Motor neuron (in vitro differentiated cells): ENCODE results near the gene ESD. TPM values are rescaled to one million over a fixed set of nuclear protein-coding genes. Genes with fewer than 3 reads are reported as not detected.
A peak's percentile ranks its signal among the peaks of the same experiment; 100 is the strongest.

ENCODE experiments used
- ATAC-seq, 8 experiments: fragments of 200-7000 bp; cut with Tn5 transposase; replicated peaks in 6 of 8; 2 replicates each; pipeline ENCODE4 v1.8.0; 2021; ENCODE audit warnings: mild to moderate bottlenecking in 8 of 8, moderate library complexity in 8 of 8
- H3K27ac ChIP-seq, 2 donors: fragments of 250-450 bp; sonication (Bioruptor Pico); 2 replicates each; pipeline ENCODE4 v1.9.0; 2021; ENCODE audit warnings: antibody characterized with exemption in 2 of 2, mild to moderate bottlenecking in 2 of 2, moderate library complexity in 1 of 2
- H3K4me1 ChIP-seq, 2 donors: fragments of 250-450 bp; sonication (Bioruptor Pico); replicated peaks in 1 of 2; 2 replicates each; pipeline ENCODE4 v1.6.1; 2021; ENCODE audit warnings: antibody characterized with exemption in 2 of 2, mild to moderate bottlenecking in 2 of 2, moderate library complexity in 1 of 2
- H3K4me3 ChIP-seq, 5 donors: fragments of 250-450 bp; sonication (Bioruptor Pico); 2 replicates each; pipeline ENCODE4 v1.9.0; 2021; ENCODE audit warnings: antibody characterized with exemption in 5 of 5, mild to moderate bottlenecking in 5 of 5, moderate library complexity in 4 of 5
- WGBS, 10 experiments: fragments of 450-650 bp; shearing (Covaris generic); methylation state at CpG; one replicate each; pipeline ENCODE4 v1.0.0; 2022; 5-methylcytosine and 5-hydroxymethylcytosine counted together
- in situ Hi-C, 9 experiments: fragments of 400-800 bp; cut with MboI; loops; one replicate each; pipeline ENCODE4 v1.15.0; 2021; ENCODE audit warnings: low sequenced_read_pairs in 9 of 9, low pct_unique_long_range_greater_than_20kb in 2 of 9; ENCODE audit not compliant: unreplicated experiment in 9 of 9
- total RNA-seq, 8 experiments: library from RNA; unstranded; fragments of 300-600 nt; gene quantifications; 2 replicates each; pipeline versions ENCODE4 v1.2.3 to v1.2.4, GENCODE V29; 2022

The ESD gene
- 100 to 1,000 TPM in 6 of 8 experiments, 10 to 100 TPM in 2; 62.8 to 178 (median 147) TPM for total RNA-seq

GRCh38 chr13:46796515-46797474 is at the start of gene ESD:
TSS of gene ESD (minus strand) at chr13:46797161. CDS start at chr13:46791413, 5,748 bp downstream.
- H3K4me3 ChIP-seq: peak within 1 kb of the TSS; percentile 54 to 83 (median 62)
- peak; percentile 82 to 93 (median 90) for ATAC-seq
- peaks cover 14 to 17% of the 10 kb centered on the region in 2 donors for H3K4me1 ChIP-seq
- H3K27ac ChIP-seq: peak within 1 kb of the TSS; percentile 91 to 95
- in situ Hi-C loops: no loop called here
- 0 to 20% (median 1%) methylated on average over 1 to 29 of the region's 77 CpGs; no CpG with 5 or more reads in 1 of the 10 experiments for WGBS, 10 experiments

- H3K27ac ChIP-seq: no peak overlapping the region
- H3K4me1 ChIP-seq: no peaks in the 10 kb centered on the region
- no peak for ATAC-seq
- in situ Hi-C loops: loop anchor here in 2 of 9 experiments (25.0 kb wide), 2 partner anchors 916 to 1916 kb away; no protein-coding TSS in a partner anchor
- H3K4me3 ChIP-seq: no peak overlapping the region
- 0 to 92% (median 73%) methylated on average over 1 to 2 of the region's 2 CpGs; no CpG with 5 or more reads in 2 of the 10 experiments for WGBS, 10 experiments
Observed at GRCh38 chr13:46846726-46847125, 49.8 kb upstream of the ESD start.

- ATAC-seq: peak in 1 of 8 experiments; percentile 49
- WGBS, 10 experiments: 43 to 100% (median 86%) methylated on average over 1 to 2 of the region's 2 CpGs; no CpG with 5 or more reads in 2 of the 10 experiments
Observed at GRCh38 chr13:46845146-46845545, 48.2 kb upstream of the ESD start.

GRCh38 chr13:46844431-46844830 is 47.5 kb upstream of the ESD start:
- in situ Hi-C loops: loop anchor here in 2 of 9 experiments (25.0 kb wide), 2 partner anchors 918 to 1918 kb away; no protein-coding TSS in a partner anchor
- no peak for ATAC-seq
- H3K4me1 ChIP-seq: peaks cover under 1 to 1% of the 10 kb centered on the region in 2 donors
- H3K4me3 ChIP-seq: no peak overlapping the region
- H3K27ac ChIP-seq: no peak overlapping the region
- 50 to 92% (median 73%) methylated on average over 1 to 4 of the region's 4 CpGs for WGBS, 10 experiments

More at GRCh38 chr13:46845146-46845545, 48.2 kb upstream of the ESD start:
- no peak overlapping the region for H3K4me3 ChIP-seq
- no peaks in the 10 kb centered on the region for H3K4me1 ChIP-seq
- in situ Hi-C loops: loop anchor here in 2 of 9 experiments (25.0 kb wide), 2 partner anchors 917 to 1917 kb away; no protein-coding TSS in a partner anchor
- no peak overlapping the region for H3K27ac ChIP-seq

GRCh38 chr13:46839399-46839798 is 42.4 kb upstream of the ESD start:
- in situ Hi-C loops: loop anchor here in 3 of 9 experiments (10.0 to 25.0 kb wide), 3 partner anchors 923 to 1923 kb away; no protein-coding TSS in a partner anchor

GRCh38 chr13:46834657-46835056 is 37.7 kb upstream of the ESD start:
- 56 to 100% (median 87%) methylated on average over 1 to 6 of the region's 6 CpGs for WGBS, 10 experiments
- ATAC-seq: peak in 1 of 8 experiments; percentile 17
- H3K27ac ChIP-seq: no peak overlapping the region

More at GRCh38 chr13:46839399-46839798, 42.4 kb upstream of the ESD start:
- no peak overlapping the region for H3K4me3 ChIP-seq
- no peak for ATAC-seq
- 15 to 80% (median 50%) methylated on average over 1 of the region's 1 CpG; no CpG with 5 or more reads in 5 of the 10 experiments for WGBS, 10 experiments
- H3K27ac ChIP-seq: no peak overlapping the region
- H3K4me1 ChIP-seq: peaks cover 5 to 7% of the 10 kb centered on the region in 2 donors

GRCh38 chr13:46831588-46832194 is 34.7 kb upstream of the ESD start:
- H3K4me3 ChIP-seq: no peak overlapping the region
- H3K4me1 ChIP-seq: no peaks in the 10 kb centered on the region
- 0 to 17% (median 9%) methylated on average over 2 to 5 of the region's 5 CpGs for WGBS, 10 experiments
- peak in 3 of 8 experiments; percentile 51 to 75 (median 57) for ATAC-seq
- no peak overlapping the region for H3K27ac ChIP-seq
- in situ Hi-C loops: loop anchor here in 3 of 9 experiments (10.0 to 25.0 kb wide), 3 partner anchors 931 to 1931 kb away; no protein-coding TSS in a partner anchor

More at GRCh38 chr13:46834657-46835056, 37.7 kb upstream of the ESD start:
- in situ Hi-C loops: loop anchor here in 3 of 9 experiments (10.0 to 25.0 kb wide), 3 partner anchors 928 to 1928 kb away; no protein-coding TSS in a partner anchor
- H3K4me3 ChIP-seq: no peak overlapping the region
- H3K4me1 ChIP-seq: peaks cover 5 to 7% of the 10 kb centered on the region in 2 donors

GRCh38 chr13:46830405-46831005 is 33.5 kb upstream of the ESD start:
- no peaks in the 10 kb centered on the region for H3K4me1 ChIP-seq
- no peak for ATAC-seq
- no peak overlapping the region for H3K4me3 ChIP-seq
- no peak overlapping the region for H3K27ac ChIP-seq
- in situ Hi-C loops: loop anchor here in 3 of 9 experiments (10.0 to 25.0 kb wide), 3 partner anchors 932 to 1932 kb away; no protein-coding TSS in a partner anchor

- no peaks in the 10 kb centered on the region for H3K4me1 ChIP-seq
- in situ Hi-C loops: no loop called here
- 70 to 100% (median 88%) methylated on average over 1 to 2 of the region's 2 CpGs; no CpG with 5 or more reads in 3 of the 10 experiments for WGBS, 10 experiments
- no peak overlapping the region for H3K4me3 ChIP-seq
- H3K27ac ChIP-seq: no peak overlapping the region
- ATAC-seq: no peak
Observed at GRCh38 chr13:46822551-46822950, 25.6 kb upstream of the ESD start.

- ATAC-seq: no peak
- Histone ChIP-seq H3K4me3 (no peak overlapping the region), H3K4me1 (no peaks in the 10 kb centered on the region), H3K27ac (no peak overlapping the region)
- in situ Hi-C loops: no loop called here
- WGBS, 10 experiments: 76 to 100% (median 85%) methylated on average over 1 to 4 of the region's 13 CpGs; no CpG with 5 or more reads in 4 of the 10 experiments
Observed at GRCh38 chr13:46817838-46818476, 21.0 kb upstream of the ESD start.

GRCh38 chr13:46817095-46817494 is 20.1 kb upstream of the ESD start:
- no peak overlapping the region for H3K4me3 ChIP-seq
- 55 to 100% (median 83%) methylated on average over 1 of the region's 1 CpG; no CpG with 5 or more reads in 2 of the 10 experiments for WGBS, 10 experiments
- H3K27ac ChIP-seq: no peak overlapping the region
- ATAC-seq: no peak
- no peaks in the 10 kb centered on the region for H3K4me1 ChIP-seq
- in situ Hi-C loops: no loop called here

- Histone ChIP-seq H3K27ac (no peak overlapping the region), H3K4me1 (no peaks in the 10 kb centered on the region), H3K4me3 (no peak overlapping the region)
- in situ Hi-C loops: no loop called here
- 0 to 100% (median 83%) methylated on average over 1 of the region's 1 CpG; no CpG with 5 or more reads in 1 of the 10 experiments for WGBS, 10 experiments
- ATAC-seq: no peak
Observed at GRCh38 chr13:46816371-46816770, 19.4 kb upstream of the ESD start.
